ENCODE results near the gene MCTP2.

- TF ChIP-seq CTCF (IDR thresholded peaks at IDR 0.05; ENCODE audit: insufficient read depth, low read length, poor library complexity, severe bottlenecking) (no peak), EZH2phosphoT487 (conservative IDR thresholded peaks at IDR 0.05; ENCODE audit: low read length) (no peak)
Measured at GRCh38 chr15:94387849-94388441, 156.6 kb downstream of the MCTP2 start.
